Midbrain (tissue), 1 donor: ENCODE data around the gene GRIN3B.

Source experiments
- DNase-seq: peaks from one replicate; lab custom pipeline; 2025; lab: John Stamatoyannopoulos, UW

Gene GRIN3B

GRCh38 chr19:1007399-1008251, 7.4 kb downstream of the GRIN3B start:
- DNase-seq = no peak

GRCh38 chr19:1008268-1009040, 8.2 kb downstream of the GRIN3B start:
- DNase-seq = no peak

GRCh38 chr19:1009041-1009980, 9.1 kb downstream of the GRIN3B start:
- DNase-seq = no peak

- DNase-seq = no peak
These were observed 9.8 kb downstream of the GRIN3B start for GRCh38 chr19:1009981-1010538.

GRCh38 chr19:1010586-1011510, 10.6 kb downstream of the GRIN3B start:
- no peak for DNase-seq

GRCh38 chr19:1011831-1012333, 11.7 kb downstream of the GRIN3B start:
- no peak for DNase-seq

- DNase-seq = no peak
These were observed 12.1 kb downstream of the GRIN3B start for GRCh38 chr19:1012334-1012733.

GRCh38 chr19:1013218-1013617, 13.0 kb downstream of the GRIN3B start:
- DNase-seq = no peak

GRCh38 chr19:1014161-1015060, 14.2 kb downstream of the GRIN3B start:
- no peak for DNase-seq

GRCh38 chr19:1015061-1015781, 15.0 kb downstream of the GRIN3B start:
- no peak for DNase-seq

- no peak for DNase-seq
These were observed 15.8 kb downstream of the GRIN3B start for GRCh38 chr19:1015782-1016646.

- no peak for DNase-seq
These were observed 16.5 kb downstream of the GRIN3B start for GRCh38 chr19:1016647-1017114.

GRCh38 chr19:1017115-1017905, 17.1 kb downstream of the GRIN3B start:
- DNase-seq = no peak

- no peak for DNase-seq
These were observed 17.7 kb downstream of the GRIN3B start for GRCh38 chr19:1017906-1018305.

GRCh38 chr19:1018393-1018792, 18.2 kb downstream of the GRIN3B start:
- no peak for DNase-seq

- DNase-seq = no peak
These were observed 18.9 kb downstream of the GRIN3B start for GRCh38 chr19:1018932-1019615.
